Fibroblast of gingiva (primary cell): ENCODE measurements around the gene DYDC2.
"Not testable (repeated sequence)": the region's sequence is repeated elsewhere in the genome, so short reads cannot be mapped to it uniquely, and the experiment has no call there.

Experiments
- DNase-seq: peaks from one replicate; pipeline ENCODE4 v3.0.0-alpha.2; 2011; ENCODE audit warnings: low read depth

The DYDC2 gene

GRCh38 chr10:80414142-80414895, 57.7 kb downstream of the DYDC2 start:
- peak; percentile 34 for DNase-seq

- DNase-seq: no peak
Observed at GRCh38 chr10:80415734-80416478, 59.3 kb downstream of the DYDC2 start.

- DNase-seq: peak; percentile 66
Observed at GRCh38 chr10:80416479-80417098, 60.0 kb downstream of the DYDC2 start.

DNA sequence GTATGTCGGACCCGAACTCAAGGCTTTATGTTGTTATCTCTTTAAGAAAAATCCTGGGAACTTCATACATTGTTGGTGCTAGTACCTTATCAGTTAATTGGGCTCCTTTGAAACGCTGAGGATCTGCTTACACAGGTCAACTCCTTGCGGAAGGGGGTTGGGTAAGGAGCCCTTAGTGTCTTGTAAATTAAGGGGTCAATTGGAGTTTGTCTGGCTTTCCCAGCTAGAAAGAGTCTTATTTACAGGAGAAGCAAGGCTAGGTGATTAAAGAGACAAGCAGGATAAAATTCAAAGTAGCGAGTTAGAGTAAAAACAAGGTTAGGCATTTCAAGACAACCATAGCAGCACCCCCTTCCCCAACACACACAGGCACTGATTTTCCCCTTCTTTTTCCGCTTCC, 60.7 kb downstream of the DYDC2 start:
- not testable (repeated sequence) for DNase-seq
